Stimulated activated CD8-positive, alpha-beta memory T cell treated with anti-CD3 and anti-CD28 coated beads, Interleukin-7, amount 100 ng/mL, for 24 hours (primary cell): ENCODE measurements around the gene CSTPP1.

Experiments
- DNase-seq: peaks from one replicate; pipeline ENCODE4 v3.0.0-alpha.2; 2020; ENCODE audit warnings: low read depth

CSTPP1 gene

DNA sequence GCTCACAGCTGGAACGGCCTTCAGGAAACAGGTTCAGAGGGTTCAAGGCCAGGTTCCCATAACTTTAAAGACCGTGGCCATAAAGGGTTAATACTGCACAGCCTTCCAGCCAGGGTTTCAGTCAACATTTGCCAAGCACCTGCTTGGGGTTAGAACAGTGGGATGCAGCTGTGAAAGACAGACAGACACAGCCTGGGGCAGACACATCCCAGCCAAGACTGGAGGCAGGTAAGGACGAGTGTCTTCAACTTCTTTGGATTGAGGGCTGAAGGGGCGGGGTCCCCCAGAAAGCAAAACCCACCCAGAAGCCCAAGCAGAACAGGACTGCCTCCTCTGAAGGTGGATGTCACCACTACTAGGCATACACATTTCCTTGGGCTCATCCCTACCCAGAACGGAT, 225.9 kb downstream of the CSTPP1 start:
- DNase-seq, result no peak

DNA sequence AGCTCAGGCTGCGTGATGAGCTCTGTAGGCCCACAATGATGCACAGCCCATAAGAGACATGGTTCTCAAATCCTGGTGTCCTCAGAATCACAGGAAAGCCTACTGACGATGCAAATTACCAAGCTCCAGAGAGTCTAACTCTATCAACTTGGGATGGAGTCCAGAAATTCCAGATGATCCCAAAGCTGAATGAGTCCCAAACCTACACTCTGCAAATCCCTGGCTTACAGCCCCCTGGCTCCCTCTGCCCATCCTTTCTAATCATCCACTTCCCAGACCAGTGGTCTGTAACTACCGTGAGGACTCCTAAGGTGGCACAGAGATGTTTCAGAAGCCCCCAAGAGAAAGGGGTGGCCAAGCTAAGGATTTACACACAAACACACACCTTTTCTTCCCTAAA, 226.6 kb downstream of the CSTPP1 start:
- no peak for DNase-seq

GRCh38 chr11:47163898-47164297, 227.3 kb downstream of the CSTPP1 start:
- DNase-seq, result no peak

- DNase-seq, result no peak
These were observed 227.8 kb downstream of the CSTPP1 start for GRCh38 chr11:47164321-47164720.

DNA sequence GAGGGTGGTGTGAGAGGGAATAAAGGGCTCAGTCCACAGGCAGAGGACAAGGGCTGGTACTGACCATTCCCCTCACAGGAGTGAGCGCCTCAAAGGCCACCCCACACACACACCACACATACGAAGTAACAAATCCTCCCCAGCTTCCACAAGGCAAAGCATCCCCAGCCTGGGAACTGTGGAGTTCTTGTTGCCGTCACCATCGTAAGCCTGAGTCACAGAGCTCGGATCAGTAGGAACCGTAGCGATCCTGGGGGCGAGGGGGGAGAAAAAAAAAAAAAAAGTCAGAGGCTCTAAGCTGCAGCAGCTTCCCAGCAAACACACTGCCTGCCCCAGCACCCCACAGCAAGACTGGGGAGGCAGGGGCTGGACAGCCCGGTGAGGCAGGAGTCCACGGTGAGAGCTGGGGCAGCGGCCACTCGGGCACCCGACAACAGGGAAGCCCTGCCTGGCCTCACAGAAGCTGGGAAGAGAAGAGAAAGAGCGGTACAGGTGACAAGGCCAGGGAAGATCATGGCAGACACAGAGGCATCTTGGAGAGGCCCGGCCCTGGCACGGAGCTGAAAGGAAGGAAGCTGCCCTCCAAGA, 228.8 kb downstream of the CSTPP1 start:
- no peak for DNase-seq

GRCh38 chr11:47166368-47166767, 229.8 kb downstream of the CSTPP1 start:
- DNase-seq, result no peak

GRCh38 chr11:47171061-47171838, 234.7 kb downstream of the CSTPP1 start:
- no peak for DNase-seq

- no peak for DNase-seq
These were observed 235.3 kb downstream of the CSTPP1 start for GRCh38 chr11:47171856-47172255.

DNA sequence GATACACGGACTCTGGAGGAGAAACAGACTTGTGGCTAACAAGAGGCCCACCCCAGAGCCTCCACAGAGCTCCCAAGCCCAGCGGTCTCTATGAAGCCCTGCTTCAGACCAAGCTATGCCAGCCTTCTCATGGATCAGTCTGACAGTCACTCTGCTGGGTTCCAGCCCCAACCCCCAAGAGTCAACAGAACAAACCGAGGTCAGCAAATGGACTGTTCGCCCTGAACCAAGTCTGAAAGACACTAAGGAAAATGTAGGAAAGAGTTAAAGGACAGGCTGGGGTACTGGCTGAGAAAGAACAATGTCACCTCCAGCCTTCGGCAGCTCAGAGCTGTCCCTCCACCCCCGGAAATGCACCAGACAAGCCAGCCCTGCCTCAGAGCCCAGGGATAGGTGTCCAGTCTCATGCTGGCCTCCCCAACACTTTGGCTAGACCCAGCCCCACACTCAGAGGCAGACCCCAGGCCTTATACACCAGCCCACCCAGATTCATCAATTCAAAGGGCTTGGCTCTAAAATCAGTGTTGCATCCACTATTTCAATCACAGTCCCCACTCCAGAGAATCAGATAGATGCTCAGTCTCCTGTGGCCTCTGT, 236.3 kb downstream of the CSTPP1 start:
- no peak for DNase-seq

DNA sequence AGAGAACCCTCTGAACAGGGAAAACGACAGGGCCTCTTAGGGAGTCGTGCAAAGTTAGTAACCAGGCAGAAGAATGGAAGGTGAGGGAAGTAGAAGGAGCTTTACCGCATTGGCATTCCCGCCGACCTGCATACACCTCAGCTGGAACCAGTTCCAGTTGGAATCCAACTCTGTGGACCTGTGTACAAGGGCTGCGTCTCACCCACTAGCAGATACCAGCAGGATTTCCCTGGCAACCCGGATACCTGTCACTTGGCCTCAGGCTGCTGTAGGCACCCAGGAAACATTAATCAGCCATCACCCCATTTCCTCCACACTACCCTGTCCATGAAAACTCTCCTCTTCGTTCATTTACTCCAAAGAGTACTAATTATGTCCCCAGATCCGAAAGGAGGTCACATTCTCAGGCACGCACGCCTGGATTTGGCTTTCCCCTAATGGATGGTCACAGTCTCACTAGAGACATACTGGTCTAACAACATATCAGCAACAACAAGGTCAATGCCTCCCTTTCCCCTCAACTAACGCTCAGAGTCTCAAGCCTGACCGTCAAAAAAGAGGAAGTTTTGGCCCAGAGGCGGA, 239.3 kb downstream of the CSTPP1 start:
- DNase-seq, result no peak

DNA sequence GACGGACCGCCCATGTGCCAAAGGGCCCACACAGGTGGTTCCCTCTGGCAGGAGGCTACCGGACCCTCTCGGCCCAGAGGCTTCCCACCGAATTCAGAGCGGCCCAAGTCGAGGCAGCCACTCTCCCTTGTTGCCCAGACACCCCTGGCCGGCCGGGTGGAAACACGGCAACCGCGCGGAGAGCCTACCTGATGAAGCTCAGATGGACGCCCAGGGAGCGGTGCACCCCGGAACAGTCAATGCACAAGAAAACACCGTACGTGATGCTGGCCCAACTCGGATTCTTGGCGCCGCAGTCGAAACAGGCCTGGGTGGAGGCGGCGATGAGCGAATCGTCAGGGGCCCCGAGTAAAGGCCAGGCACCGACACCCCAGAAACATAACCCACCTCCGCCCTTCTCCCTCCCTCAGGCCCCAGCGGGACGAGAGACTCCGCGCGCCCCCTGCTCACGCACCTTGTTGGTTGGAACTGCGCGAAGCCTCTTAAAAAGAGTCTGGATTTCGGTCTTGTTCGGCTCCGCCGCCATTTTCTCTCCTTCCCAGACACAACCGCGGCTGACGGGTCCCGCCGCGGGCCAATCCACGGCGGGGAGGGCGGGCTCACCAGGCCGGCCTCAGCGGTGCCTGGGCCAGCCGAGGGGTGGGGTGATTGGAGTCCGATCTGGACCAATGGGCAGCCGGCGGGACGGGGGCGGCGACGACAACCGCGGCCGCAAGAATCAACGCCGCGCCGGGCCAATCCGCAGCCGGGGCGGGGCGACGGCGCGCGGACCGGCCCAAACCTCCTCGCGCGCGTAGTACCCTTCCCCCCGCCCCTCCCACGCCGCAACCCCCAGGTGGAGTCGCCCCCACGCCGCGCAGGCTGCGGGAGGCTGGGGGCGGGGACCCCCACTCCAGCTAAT, 240.0 kb downstream of the CSTPP1 start, which contains the start of gene ARFGAP2:
Gene ARFGAP2, minus strand, starts transcription at position 552 of the 901 bp plus-strand sequence. Its CDS starts 26 bp downstream, at position 526.
- DNase-seq, result peak; percentile 86

DNA sequence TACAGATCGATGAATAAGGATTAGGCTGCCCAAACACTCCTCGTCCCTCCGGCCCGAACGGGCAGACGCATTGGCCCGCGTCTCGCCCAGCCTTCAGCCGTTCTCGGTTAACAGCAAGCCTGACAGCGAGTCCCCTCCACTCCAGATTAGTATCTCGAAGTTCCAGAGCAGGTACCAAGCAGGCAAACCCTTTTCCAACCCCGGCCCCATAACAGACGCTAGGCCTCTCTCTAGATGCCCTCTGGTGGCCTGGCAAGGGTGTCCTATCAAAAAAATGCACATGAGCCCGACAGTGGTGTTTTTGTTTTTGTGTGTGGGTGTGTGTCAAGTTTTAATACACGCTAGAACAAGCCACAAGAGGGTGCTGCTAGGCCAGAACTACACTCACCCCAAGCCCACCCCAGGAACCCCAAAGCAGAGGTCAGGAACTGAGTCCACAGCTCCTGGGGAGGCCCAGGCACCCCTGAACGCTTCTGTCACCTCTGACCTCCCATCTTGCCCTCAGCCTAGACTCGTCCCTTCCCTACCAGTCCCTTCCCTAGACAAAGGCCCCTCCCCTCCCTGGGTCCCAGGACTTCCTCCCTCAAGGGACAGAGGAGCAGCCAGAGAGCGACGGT, 240.8 kb downstream of the CSTPP1 start:
- peak; percentile 31 for DNase-seq

DNA sequence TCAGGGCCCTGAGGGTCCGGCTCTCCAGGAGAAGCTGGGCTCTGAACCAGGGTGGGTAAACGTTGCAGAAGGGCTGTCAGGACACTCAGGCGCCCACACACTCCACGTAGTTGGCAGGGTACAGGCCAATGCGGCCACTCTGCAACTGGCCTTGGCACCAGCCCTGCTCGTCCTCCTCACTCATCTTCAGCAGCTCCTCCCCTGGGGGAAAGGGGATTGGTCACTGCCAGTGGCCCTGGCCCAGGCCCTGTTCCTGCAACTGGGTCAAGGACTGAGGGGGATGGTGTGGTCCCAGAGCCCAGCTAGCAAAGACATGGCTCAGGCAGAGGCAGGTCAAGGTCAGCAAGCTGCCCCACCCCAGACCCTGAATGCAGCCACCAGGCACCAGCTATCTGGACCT, 241.3 kb downstream of the CSTPP1 start:
- DNase-seq, result no peak

DNA sequence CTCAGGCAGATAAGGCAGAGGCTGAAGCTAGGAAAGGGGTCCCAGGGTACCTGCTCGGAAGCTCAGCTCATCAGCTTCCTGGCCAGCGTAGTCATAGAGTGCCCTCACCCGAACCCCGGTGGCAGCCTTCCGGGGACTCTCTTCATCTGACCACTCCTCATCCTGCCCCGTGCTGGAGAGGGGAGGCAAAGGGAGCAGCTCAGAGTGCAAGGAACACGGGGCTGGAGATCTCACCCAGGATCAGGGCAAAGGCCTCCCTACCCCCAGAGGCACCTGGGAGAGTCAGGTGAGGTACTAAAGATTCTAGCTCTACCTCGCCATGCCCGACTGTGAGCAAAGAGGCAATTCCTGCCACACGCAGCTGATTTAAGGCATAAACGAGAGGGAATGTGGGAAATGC, 241.8 kb downstream of the CSTPP1 start:
- no peak for DNase-seq

DNA sequence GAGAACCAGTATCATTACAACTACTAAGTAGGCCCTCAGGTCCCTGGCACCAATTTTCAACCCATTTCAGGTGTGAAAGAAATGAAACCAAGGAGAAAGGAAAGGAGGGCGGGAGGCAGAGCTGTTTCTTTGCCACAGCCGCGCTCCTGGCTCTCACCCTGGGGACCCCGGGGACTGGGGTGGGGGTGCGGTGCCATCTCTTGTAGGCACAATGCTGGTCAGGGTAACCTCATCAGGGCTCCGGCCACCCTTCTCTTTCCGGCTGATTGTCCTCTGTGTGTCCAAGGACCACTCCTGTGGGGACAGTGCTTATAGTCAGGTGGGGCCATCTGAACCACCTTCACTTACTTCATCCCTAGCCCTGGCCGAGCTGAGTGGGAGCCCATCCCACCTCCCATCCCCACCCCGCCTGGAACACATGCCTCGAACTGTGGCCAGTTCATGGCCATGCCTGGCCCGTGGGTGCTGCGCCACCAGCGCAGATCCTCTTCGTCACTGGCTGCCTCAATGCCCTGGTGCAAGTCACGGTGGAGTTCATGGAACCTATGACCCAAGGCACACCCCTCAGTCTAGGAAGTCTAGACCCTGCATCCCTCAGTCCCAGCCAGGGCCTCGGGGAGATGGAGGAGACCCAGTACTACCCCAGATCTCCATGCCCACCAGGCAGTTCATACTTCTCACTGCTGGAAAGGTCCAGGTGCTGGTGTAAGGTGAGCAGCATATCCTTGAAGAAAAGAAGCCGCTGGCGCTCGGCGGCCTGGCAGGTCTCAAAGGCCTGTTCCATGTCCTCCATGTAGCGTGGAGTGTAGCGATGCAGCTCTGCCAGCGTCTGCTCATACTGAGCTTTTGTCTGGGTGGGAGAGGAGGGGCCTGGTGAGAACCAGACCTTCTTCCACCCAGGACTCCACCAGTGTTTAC, 242.4 kb downstream of the CSTPP1 start:
- DNase-seq, result no peak

GRCh38 chr11:47179655-47179991, 243.1 kb downstream of the CSTPP1 start:
- no peak for DNase-seq

- DNase-seq, result no peak
These were observed 243.6 kb downstream of the CSTPP1 start for GRCh38 chr11:47180006-47180787.

GRCh38 chr11:47181271-47181670, 244.7 kb downstream of the CSTPP1 start:
- no peak for DNase-seq

DNA sequence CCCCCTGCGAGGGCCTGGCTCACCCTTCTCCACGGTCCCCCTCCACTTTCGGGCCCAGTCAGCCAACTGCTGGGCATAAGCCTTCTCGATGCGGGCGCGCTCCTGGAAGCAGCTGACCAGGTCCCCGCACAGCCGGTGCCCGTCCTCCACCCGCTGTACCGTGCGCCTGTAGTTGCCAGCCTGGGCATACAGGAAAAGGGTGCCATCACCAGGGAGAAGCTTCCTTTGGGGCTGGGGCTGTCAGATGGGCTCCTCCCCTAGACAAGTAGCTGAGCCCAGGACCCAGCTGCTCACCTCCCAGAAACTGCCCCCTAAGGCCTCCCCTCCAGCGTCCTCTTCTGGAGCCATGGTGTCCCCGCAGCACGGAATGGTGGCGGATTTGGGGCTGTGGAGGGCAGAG, 245.8 kb downstream of the CSTPP1 start:
- no peak for DNase-seq
